ENCODE data around the gene SETD1B. TPM values are rescaled to one million over a fixed set of nuclear protein-coding genes. Genes with fewer than 3 reads are reported as not detected.

The SETD1B gene
- polyA plus RNA-seq, 4 donors = 3.6 to 13.0 (median 6.6) TPM

GRCh38 chr12:121819212-121819949, 15.6 kb downstream of the SETD1B start:
- no peak overlapping the region for H3K27ac ChIP-seq (ENCODE audit: low read depth in 1 of 3, low read length in 2 of 3)
- no peak for FAIRE-seq
- 90 to 93% (median 93%) methylated on average over 21 to 22 of the region's 22 CpGs for WGBS, 3 donors
- H3K27me3 ChIP-seq (ENCODE audit: control insufficient read depth in 3 of 3, insufficient read depth in 3 of 3, low read length in 3 of 3) = no peaks in the 10 kb centered on the region
- no peaks in the 10 kb centered on the region for H3K4me1 ChIP-seq (ENCODE audit: control insufficient read depth in 3 of 3, insufficient read depth in 2 of 3, low read depth in 1 of 3, low read length in 2 of 3)
- no peaks in the 10 kb centered on the region for H3K9me3 ChIP-seq (ENCODE audit: control insufficient read depth in 2 of 2, insufficient read depth in 1 of 2, low read depth in 1 of 2, low read length in 1 of 2)
- peaks cover 37 to 97% (median 48%) of the 10 kb centered on the region in 3 donors for H3K36me3 ChIP-seq (ENCODE audit: control insufficient read depth in 3 of 3, insufficient read depth in 2 of 3, low read depth in 1 of 3, low read length in 3 of 3)
- no peak overlapping the region for H3K4me3 ChIP-seq (ENCODE audit: low read depth in 1 of 3, low read length in 3 of 3)
- DNase-seq = no peak

- Histone ChIP-seq H3K4me3 (ENCODE audit: low read depth in 1 of 3, low read length in 3 of 3) (no peak overlapping the region), H3K4me1 (ENCODE audit: control insufficient read depth in 3 of 3, insufficient read depth in 2 of 3, low read depth in 1 of 3, low read length in 2 of 3) (no peaks in the 10 kb centered on the region), H3K9me3 (ENCODE audit: control insufficient read depth in 2 of 2, insufficient read depth in 1 of 2, low read depth in 1 of 2, low read length in 1 of 2) (no peaks in the 10 kb centered on the region), H3K27ac (ENCODE audit: low read depth in 1 of 3, low read length in 2 of 3) (no peak overlapping the region), H3K36me3 (ENCODE audit: control insufficient read depth in 3 of 3, insufficient read depth in 2 of 3, low read depth in 1 of 3, low read length in 3 of 3) (peaks cover 38 to 97% (median 46%) of the 10 kb centered on the region in 3 donors), H3K27me3 (ENCODE audit: control insufficient read depth in 3 of 3, insufficient read depth in 3 of 3, low read length in 3 of 3) (no peaks in the 10 kb centered on the region)
- FAIRE-seq (no peak), DNase-seq (no peak)
- WGBS, 3 donors = 84 to 93% (median 88%) methylated on average over 7 of the region's 7 CpGs
These were observed 16.2 kb downstream of the SETD1B start for GRCh38 chr12:121820056-121820455.

GRCh38 chr12:121822393-121823100, 18.7 kb downstream of the SETD1B start:
- FAIRE-seq = no peak
- H3K27ac ChIP-seq (ENCODE audit: low read depth in 1 of 3, low read length in 2 of 3) = no peak overlapping the region
- H3K9me3 ChIP-seq (ENCODE audit: control insufficient read depth in 2 of 2, insufficient read depth in 1 of 2, low read depth in 1 of 2, low read length in 1 of 2) = no peaks in the 10 kb centered on the region
- H3K27me3 ChIP-seq (ENCODE audit: control insufficient read depth in 3 of 3, insufficient read depth in 3 of 3, low read length in 3 of 3) = no peaks in the 10 kb centered on the region
- no peaks in the 10 kb centered on the region for H3K4me1 ChIP-seq (ENCODE audit: control insufficient read depth in 3 of 3, insufficient read depth in 2 of 3, low read depth in 1 of 3, low read length in 2 of 3)
- 93 to 94% (median 93%) methylated on average over 31 to 39 of the region's 39 CpGs for WGBS, 3 donors
- H3K36me3 ChIP-seq (ENCODE audit: control insufficient read depth in 3 of 3, insufficient read depth in 2 of 3, low read depth in 1 of 3, low read length in 3 of 3) = peaks cover 35 to 96% (median 35%) of the 10 kb centered on the region in 3 donors
- no peak for DNase-seq
- H3K4me3 ChIP-seq (ENCODE audit: low read depth in 1 of 3, low read length in 3 of 3) = no peak overlapping the region

- WGBS, 3 donors = 90 to 94% (median 93%) methylated on average over 28 to 36 of the region's 36 CpGs
- H3K27ac ChIP-seq (ENCODE audit: low read depth in 1 of 3, low read length in 2 of 3) = no peak overlapping the region
- FAIRE-seq = no peak
- H3K9me3 ChIP-seq (ENCODE audit: control insufficient read depth in 2 of 2, insufficient read depth in 1 of 2, low read depth in 1 of 2, low read length in 1 of 2) = no peaks in the 10 kb centered on the region
- H3K27me3 ChIP-seq (ENCODE audit: control insufficient read depth in 3 of 3, insufficient read depth in 3 of 3, low read length in 3 of 3) = no peaks in the 10 kb centered on the region
- no peaks in the 10 kb centered on the region for H3K4me1 ChIP-seq (ENCODE audit: control insufficient read depth in 3 of 3, insufficient read depth in 2 of 3, low read depth in 1 of 3, low read length in 2 of 3)
- H3K4me3 ChIP-seq (ENCODE audit: low read depth in 1 of 3, low read length in 3 of 3) = no peak overlapping the region
- no peak for DNase-seq
- peaks cover 35 to 96% (median 35%) of the 10 kb centered on the region in 3 donors for H3K36me3 ChIP-seq (ENCODE audit: control insufficient read depth in 3 of 3, insufficient read depth in 2 of 3, low read depth in 1 of 3, low read length in 3 of 3)
These were observed 19.4 kb downstream of the SETD1B start for GRCh38 chr12:121823101-121823726.

GRCh38 chr12:121823727-121824115, 19.9 kb downstream of the SETD1B start:
- no peak overlapping the region for H3K27ac ChIP-seq (ENCODE audit: low read depth in 1 of 3, low read length in 2 of 3)
- no peaks in the 10 kb centered on the region for H3K27me3 ChIP-seq (ENCODE audit: control insufficient read depth in 3 of 3, insufficient read depth in 3 of 3, low read length in 3 of 3)
- H3K36me3 ChIP-seq (ENCODE audit: control insufficient read depth in 3 of 3, insufficient read depth in 2 of 3, low read depth in 1 of 3, low read length in 3 of 3) = peaks cover 38 to 96% (median 40%) of the 10 kb centered on the region in 3 donors
- WGBS, 3 donors = 79 to 83% (median 81%) methylated on average over 12 of the region's 12 CpGs
- FAIRE-seq (no peak), DNase-seq (no peak)
- H3K4me3 ChIP-seq (ENCODE audit: low read depth in 1 of 3, low read length in 3 of 3) = no peak overlapping the region
- H3K9me3 ChIP-seq (ENCODE audit: control insufficient read depth in 2 of 2, insufficient read depth in 1 of 2, low read depth in 1 of 2, low read length in 1 of 2) = no peaks in the 10 kb centered on the region
- H3K4me1 ChIP-seq (ENCODE audit: control insufficient read depth in 3 of 3, insufficient read depth in 2 of 3, low read depth in 1 of 3, low read length in 2 of 3) = no peaks in the 10 kb centered on the region

GRCh38 chr12:121825041-121825523, 21.3 kb downstream of the SETD1B start:
- H3K4me3 ChIP-seq (ENCODE audit: low read depth in 1 of 3, low read length in 3 of 3) = no peak overlapping the region
- FAIRE-seq (no peak), DNase-seq (no peak)
- H3K27ac ChIP-seq (ENCODE audit: low read depth in 1 of 3, low read length in 2 of 3) = no peak overlapping the region
- H3K9me3 ChIP-seq (ENCODE audit: control insufficient read depth in 2 of 2, insufficient read depth in 1 of 2, low read depth in 1 of 2, low read length in 1 of 2) = no peaks in the 10 kb centered on the region
- 92 to 95% (median 93%) methylated on average over 18 of the region's 18 CpGs for WGBS, 3 donors
- H3K4me1 ChIP-seq (ENCODE audit: control insufficient read depth in 3 of 3, insufficient read depth in 2 of 3, low read depth in 1 of 3, low read length in 2 of 3) = no peaks in the 10 kb centered on the region
- peaks cover 31 to 94% (median 43%) of the 10 kb centered on the region in 3 donors for H3K36me3 ChIP-seq (ENCODE audit: control insufficient read depth in 3 of 3, insufficient read depth in 2 of 3, low read depth in 1 of 3, low read length in 3 of 3)
- H3K27me3 ChIP-seq (ENCODE audit: control insufficient read depth in 3 of 3, insufficient read depth in 3 of 3, low read length in 3 of 3) = no peaks in the 10 kb centered on the region

- 84 to 90% (median 85%) methylated on average over 18 of the region's 18 CpGs for WGBS, 3 donors
- DNase-seq (no peak), FAIRE-seq (no peak)
- Histone ChIP-seq H3K4me1 (ENCODE audit: control insufficient read depth in 3 of 3, insufficient read depth in 2 of 3, low read depth in 1 of 3, low read length in 2 of 3) (no peaks in the 10 kb centered on the region), H3K4me3 (ENCODE audit: low read depth in 1 of 3, low read length in 3 of 3) (no peak overlapping the region), H3K27me3 (ENCODE audit: control insufficient read depth in 3 of 3, insufficient read depth in 3 of 3, low read length in 3 of 3) (no peaks in the 10 kb centered on the region), H3K36me3 (ENCODE audit: control insufficient read depth in 3 of 3, insufficient read depth in 2 of 3, low read depth in 1 of 3, low read length in 3 of 3) (peaks cover 32 to 92% (median 49%) of the 10 kb centered on the region in 3 donors), H3K9me3 (ENCODE audit: control insufficient read depth in 2 of 2, insufficient read depth in 1 of 2, low read depth in 1 of 2, low read length in 1 of 2) (no peaks in the 10 kb centered on the region), H3K27ac (ENCODE audit: low read depth in 1 of 3, low read length in 2 of 3) (no peak overlapping the region)
These were observed 22.7 kb downstream of the SETD1B start for GRCh38 chr12:121826318-121827150.

Measured in small intestine (tissue), 7 donors.